Measurements from ENCODE around the gene EIF3D. TPM values are rescaled to one million over a fixed set of nuclear protein-coding genes. Genes with fewer than 3 reads are reported as not detected.
A peak's percentile ranks its signal among the peaks of the same experiment; 100 is the strongest.

EIF3D gene
- total and polyA plus RNA-seq, 9 of the 15 experiments (the other 6 are each of a cell fraction or from before 2014, with no cell fraction given), result 191 to 422 (median 279) TPM

DNA sequence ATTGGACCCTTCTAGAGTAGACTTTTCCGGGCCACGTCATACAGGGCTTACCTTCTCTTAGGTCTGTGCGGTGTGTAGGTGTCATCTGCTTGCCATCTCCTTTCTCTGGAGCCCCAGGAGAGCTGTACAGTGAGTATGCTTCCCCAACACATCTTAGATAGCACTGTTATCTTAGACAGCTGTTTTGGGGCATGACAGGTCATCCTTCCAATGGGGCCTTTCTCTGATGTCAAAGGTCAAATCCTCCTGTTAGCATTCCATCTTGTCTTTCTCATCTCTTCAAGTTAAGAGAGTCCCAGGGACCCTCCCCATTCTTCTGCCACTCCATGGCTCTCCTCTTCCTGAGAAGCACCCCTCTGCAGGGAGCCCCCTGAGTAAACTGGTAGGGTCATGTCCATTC is 31.0 kb upstream of the EIF3D start:
- Histone ChIP-seq H3K79me2 (ENCODE audit: control insufficient read depth, insufficient read depth, low read length) (no peaks in the 10 kb centered on the region), H3K36me3 (ENCODE audit: control insufficient read depth, insufficient read depth, low read length) (no peaks in the 10 kb centered on the region), H3K4me3 (no peak overlapping the region), H3K4me1 (replicated peaks in 1 of 2; ENCODE audit: control insufficient read depth in 2 of 2, insufficient read depth in 2 of 2, low read length in 2 of 2) (peaks cover 0 to 12% of the 10 kb centered on the region in 2 experiments; a peak in 4 of 5 replicates), H3K9ac (ENCODE audit: insufficient read depth in 1 of 2, low read depth in 2 of 2, low read length in 2 of 2) (no peak overlapping the region), H4K20me1 (replicated peaks; ENCODE audit: control insufficient read depth, insufficient read depth, low read length) (no peaks in the 10 kb centered on the region), H3K9me1 (ENCODE audit: control insufficient read depth, insufficient read depth, low read length) (no peaks in the 10 kb centered on the region), H3K27ac (ENCODE audit: extremely low read depth, low read depth, low read length) (no peak overlapping the region), H3K4me2 (ENCODE audit: insufficient read depth, low read length) (no peak overlapping the region), H2AFZ (ENCODE audit: low read depth, low read length) (no peak overlapping the region), H3K27me3 (ENCODE audit: control insufficient read depth in 2 of 2, insufficient read depth in 2 of 2, low read length in 2 of 2) (peaks cover 10 to 28% of the 10 kb centered on the region in 2 experiments; a peak in 3 of 5 replicates), H3K9me3 (replicated peaks; ENCODE audit: control insufficient read depth, insufficient read depth, low read depth, low read length) (no peaks in the 10 kb centered on the region)
- in situ Hi-C loops (cut with MboI) (no loop called here), intact Hi-C loops (cut with micrococcal nuclease) (no loop called here)
- ChIA-PET POLR2A (interaction anchor here (1.4 kb wide), 1 partner anchor 66 kb away, joined by 3 read pairs; no protein-coding TSS in a partner anchor), CTCF (ENCODE audit: low intra/inter-chr PET ratio) (interaction anchor here (0.7 kb wide), 1 partner anchor 402 kb away, joined by 3 read pairs; no protein-coding TSS in a partner anchor)
- BruUV-seq (replicated peaks), result no TSS peak
- TF ChIP-seq ZNF23 (CRISPR knock-in tag; IDR thresholded peaks at IDR 0.05), result no peak
- TF ChIP-seq TCF7L2 (IDR thresholded peaks at IDR 0.05; ENCODE audit: low read depth, low read length), result no peak
- 0 out of 2 replicates have a peak, but pooled peaks have one; percentile 11 for TF ChIP-seq ARID1B (IDR thresholded peaks at IDR 0.05)
- TF ChIP-seq TAL1 (IDR thresholded peaks at IDR 0.05), result 0 out of 2 replicates have a peak, but pooled peaks have one; percentile 14
- TF ChIP-seq CBFA2T2 (conservative IDR thresholded peaks at IDR 0.05), result 0 out of 2 replicates have a peak, but pooled peaks have one; percentile 9
- peak; percentile 8 for TF ChIP-seq MEIS2 (IDR thresholded peaks at IDR 0.05; ENCODE audit: partially characterized antibody)
- no peak for TF ChIP-seq HDAC3 (IDR thresholded peaks at IDR 0.05; ENCODE audit: borderline replicate concordance, partially characterized antibody)
- TF ChIP-seq, protein P1, sequence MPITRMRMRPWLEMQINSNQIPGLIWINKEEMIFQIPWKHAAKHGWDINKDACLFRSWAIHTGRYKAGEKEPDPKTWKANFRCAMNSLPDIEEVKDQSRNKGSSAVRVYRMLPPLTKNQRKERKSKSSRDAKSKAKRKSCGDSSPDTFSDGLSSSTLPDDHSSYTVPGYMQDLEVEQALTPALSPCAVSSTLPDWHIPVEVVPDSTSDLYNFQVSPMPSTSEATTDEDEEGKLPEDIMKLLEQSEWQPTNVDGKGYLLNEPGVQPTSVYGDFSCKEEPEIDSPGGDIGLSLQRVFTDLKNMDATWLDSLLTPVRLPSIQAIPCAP (CRISPR knock-in tag; IDR thresholded peaks at IDR 0.05; ENCODE audit: borderline replicate concordance), result no peak
- TF ChIP-seq NR2C2 (CRISPR knock-in tag; IDR thresholded peaks at IDR 0.05), result no peak
- TF ChIP-seq NR2C2 (tag; IDR thresholded peaks at IDR 0.05), result peak; percentile 73; the same call in 1 of the 2 replicates
- peak; percentile 25; the same call in 1 of the 2 replicates for TF ChIP-seq CBFA2T3 (IDR thresholded peaks at IDR 0.05)
- peak; percentile 39 for TF ChIP-seq TCF3 (CRISPR knock-in tag; IDR thresholded peaks at IDR 0.05)
- peak; percentile 65 for TF ChIP-seq NR2C1 (IDR thresholded peaks at IDR 0.05)
- peak; percentile 83 for TF ChIP-seq NR2C1 (tag; IDR thresholded peaks at IDR 0.05)
- 34% methylated on average over 3 of the region's 3 CpGs for WGBS (ENCODE audit: insufficient coverage, low coverage, missing lambda C conversion rate)
- DNase-seq (ENCODE audit: extremely low read depth in 1 of 4, low spot score in 3 of 4) (no peak), FAIRE-seq (no peak), ATAC-seq (no peak)

Data from K562 (cell line).